Skeletal muscle cell (primary cell): Measurements from ENCODE around the gene OPHN1.

Source experiments
- DNase-seq: peaks from one replicate; pipeline ENCODE4 v3.0.0-alpha.2; 2010; ENCODE audit warnings: low read depth
- H3K4me3 ChIP-seq: 2 replicates; pipeline ENCODE4 v1.5.1; 2011; ENCODE audit warnings: low read depth, mild to moderate bottlenecking, control low read depth, low read length, moderate library complexity

Gene OPHN1

DNA sequence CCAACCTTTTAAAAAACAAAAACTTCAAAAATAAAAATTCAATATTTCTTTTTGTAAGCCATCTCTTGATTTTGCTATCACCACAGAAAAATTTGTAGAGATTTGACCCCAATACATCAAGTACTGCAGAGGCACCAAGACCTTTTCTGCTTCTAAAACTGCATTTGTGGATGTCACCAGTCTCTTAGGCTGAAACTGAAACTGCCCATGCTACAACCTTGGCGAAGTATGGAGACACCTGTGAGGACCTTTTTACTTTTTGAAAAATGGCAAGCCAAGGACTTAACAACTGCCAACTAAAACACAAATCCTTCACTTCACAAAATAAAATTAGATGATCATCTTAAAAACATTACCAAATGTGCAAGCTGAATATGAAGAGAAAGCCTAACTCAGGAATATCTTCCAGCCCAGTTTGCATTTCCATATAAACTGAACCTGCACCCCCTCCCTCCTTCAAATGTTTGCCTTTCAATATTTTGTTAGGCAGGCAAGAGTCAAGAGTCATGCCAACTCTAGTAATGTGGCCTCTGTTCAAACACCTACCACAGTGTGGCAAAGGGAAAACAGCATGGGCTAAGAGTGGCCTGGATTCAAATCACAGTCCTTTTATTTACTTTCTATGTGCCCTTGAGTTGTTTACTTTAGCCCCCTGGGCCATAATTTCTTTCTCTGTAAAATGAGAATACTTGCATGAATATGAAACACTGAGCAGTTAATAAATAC lies 389.4 kb downstream of the OPHN1 start:
- H3K4me3 ChIP-seq, result no peak overlapping the region
- no peak for DNase-seq

- DNase-seq, result no peak
- H3K4me3 ChIP-seq, result no peak overlapping the region
These were observed 392.2 kb downstream of the OPHN1 start for GRCh38 chrX:68041110-68041509.

DNA sequence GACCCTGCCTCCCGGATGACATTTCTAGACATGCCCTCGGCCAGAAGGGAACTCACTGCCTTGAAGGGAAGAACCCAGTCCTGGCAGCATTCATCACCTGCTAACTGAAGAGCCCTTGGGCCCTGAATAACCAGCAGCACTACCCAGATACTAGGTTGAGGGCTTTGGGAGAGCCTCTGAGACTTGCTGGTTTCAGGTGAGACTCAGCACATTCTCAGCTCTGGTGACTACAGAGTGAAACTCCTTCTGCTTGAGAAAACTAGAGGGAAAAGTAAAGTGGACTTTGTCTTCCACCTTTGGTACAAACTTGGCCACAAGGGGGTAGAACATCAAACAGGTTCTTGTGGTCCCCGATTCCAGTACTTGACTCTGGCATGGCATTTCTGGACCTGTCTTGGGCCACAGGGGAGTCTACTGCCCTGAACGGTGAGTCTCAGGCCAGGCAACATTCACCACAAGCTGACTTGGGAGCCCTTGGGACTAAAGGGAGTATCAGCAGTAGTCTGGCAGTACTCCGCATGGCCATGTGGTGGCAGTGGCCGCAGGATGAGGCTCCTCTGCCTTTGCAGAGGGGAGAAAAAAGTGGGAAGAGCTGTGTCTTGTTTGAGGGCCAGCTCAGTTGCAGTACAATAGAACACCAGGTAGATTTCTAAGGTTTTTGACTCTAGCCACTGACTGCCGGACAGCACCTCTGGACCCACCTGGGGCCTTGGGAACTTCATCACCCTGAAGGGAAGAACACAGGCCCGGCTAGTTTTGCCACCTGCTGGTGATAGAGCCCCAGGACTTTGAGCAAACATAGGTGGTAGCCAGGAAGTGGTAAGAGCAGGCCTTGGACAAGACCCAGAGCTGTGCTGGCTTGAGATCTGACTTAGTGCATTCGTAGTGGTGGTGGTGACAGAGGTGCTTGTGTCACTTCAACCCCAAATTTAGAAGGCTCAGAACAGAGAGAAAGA lies 414.8 kb downstream of the OPHN1 start:
- DNase-seq, result no peak
- H3K4me3 ChIP-seq, result no peak overlapping the region

- H3K4me3 ChIP-seq, result no peak overlapping the region
- DNase-seq, result no peak
These were observed 434.8 kb downstream of the OPHN1 start for GRCh38 chrX:67998540-67998939.
